Adrenal gland (tissue), 12 donors: ENCODE results near the gene MED27. TPM values are rescaled to one million over a fixed set of nuclear protein-coding genes. Genes with fewer than 3 reads are reported as not detected.

Source experiments
- DNase-seq, 7 donors: peaks; one replicate each; pipeline ENCODE4 v3.0.0-alpha.2; 2019 to 2020
- H3K27ac ChIP-seq, 5 donors: fragments of 200-600 bp; sonication (generic) in 4 of 5; 1 replicate in 3 of 5; 2 replicates in 2 of 5; pipeline versions ENCODE4 v1.5.1 to v1.8.0; 2016 to 2020; ENCODE audit warnings: mild to moderate bottlenecking in 1 of 5
- H3K27me3 ChIP-seq: fragments of 200-600 bp; 2 replicates; pipeline ENCODE4 v1.8.0; 2021
- H3K36me3 ChIP-seq, 2 donors: fragments of 200-600 bp; replicated peaks in 1 of 2; 1 replicate in 1 of 2; 2 replicates in 1 of 2; pipeline versions ENCODE4 v1.5.1 to v1.8.0; 2018 to 2022
- H3K4me1 ChIP-seq, 2 donors: fragments of 200-600 bp; replicated peaks in 1 of 2; 1 replicate in 1 of 2; 2 replicates in 1 of 2; pipeline versions ENCODE4 v1.5.1 to v1.8.0; 2018 to 2021
- H3K4me3 ChIP-seq, 4 donors: fragments of 200-600 bp; sonication (generic) in 3 of 4; one replicate each; pipeline ENCODE4 v1.5.1; 2016 to 2018
- H3K9me3 ChIP-seq, 3 donors: fragments of 200-600 bp; sonication (generic) in 1 of 3; replicated peaks in 1 of 3; 1 replicate in 2 of 3; 2 replicates in 1 of 3; pipeline versions ENCODE4 v1.5.1 to v1.8.0; 2016 to 2021
- POLR2A ChIP-seq, 2 donors: fragments of 450-650 bp; IDR thresholded peaks; one replicate each; pipeline ENCODE4 v1.6.1; 2017; ENCODE audit warnings: antibody characterized with exemption in 2 of 2, mild to moderate bottlenecking in 2 of 2, moderate library complexity in 1 of 2
- WGBS, 4 donors: extraction: QIAGEN DNeasy Blood & Tissue Kit in 2 of 4; methylation state at CpG; one replicate each; pipeline versions ENCODE4 v1.1.5 to v1.1.7; 2013 to 2017; 5-methylcytosine and 5-hydroxymethylcytosine counted together
- intact Hi-C, 2 donors: fragments of 100-400 bp; cut with DNase I; formaldehyde crosslinking; loops; one replicate each; pipeline versions ENCODE4 v1.14.1 to v1.15.0; 2022 to 2023
- polyA plus RNA-seq, 3 donors: library from polyadenylated mRNA; stranded (reverse); fragments of 200-250 nt in 2 of 3; fragments of 350-450 nt in 1 of 3; fragmentation: Illumina TruSeq in 1 of 3; extraction: RNeasy Lipid Tissue Mini Kit (QIAGEN cat#74804) in 1 of 3; gene quantifications; one replicate each; pipeline ENCODE4 v1.2.3, GENCODE V29; 2013 to 2014
- total RNA-seq, 9 donors: library from RNA; depleted of rRNA in 4 of 9; stranded (reverse); fragments of >200 nt in 4 of 9; fragments of 120-200 nt in 1 of 9; fragmentation: NEBNext Ultra II Directional in 1 of 9; extraction: Animal tissue kit (Norgen Biotek cat#: 25700) in 1 of 9; gene quantifications; one replicate each; pipeline versions ENCODE4 v1.1.0 to v1.2.4, GENCODE V29; 2013 to 2023
- TF ChIP-seq, protein P1 (sequence below), 6 experiments: fragments of 450-650 bp in 4 of 6; fragments of 200-600 bp in 2 of 6; sonication (generic) in 1 of 6; IDR thresholded peaks; 1 replicate in 5 of 6; 2 replicates in 1 of 6; pipeline versions ENCODE4 v1.5.1 to v1.8.0; 2016 to 2021; ENCODE audit warnings: antibody characterized with exemption in 6 of 6, mild to moderate bottlenecking in 2 of 6, moderate library complexity in 1 of 6
- donor health status: healthy with polysubstance abuse.
- donor health status: Bipolar disorder and iron deficiency.
- donor health status: DM: yes; HTN: yes; CAD: no.
- donor health status: DM: no; HTN: no; CAD: no.
- donor health status: DM: no; HTN: no; CAD: no.
- donor health status: DM: yes; HTN: yes; CAD: no.

The MED27 gene
- total and polyA plus RNA-seq, 12 donors: 12.2 to 37.4 (median 15.9) TPM

GRCh38 chr9:131844745-131845118, 234.9 kb downstream of the MED27 start:
- 80 to 94% (median 89%) methylated on average over 4 of the region's 4 CpGs for WGBS, 4 donors
- no peak for DNase-seq
- no peaks in the 10 kb centered on the region for H3K4me1 ChIP-seq
- no peak overlapping the region for H3K27ac ChIP-seq
- no peaks in the 10 kb centered on the region for H3K27me3 ChIP-seq
- intact Hi-C loops: no loop called here
- H3K36me3 ChIP-seq: no peaks in the 10 kb centered on the region
- no peaks in the 10 kb centered on the region for H3K9me3 ChIP-seq
- no peak overlapping the region for H3K4me3 ChIP-seq
- TF ChIP-seq POLR2A (IDR thresholded peaks at IDR 0.05): no peak
- TF ChIP-seq, protein P1, sequence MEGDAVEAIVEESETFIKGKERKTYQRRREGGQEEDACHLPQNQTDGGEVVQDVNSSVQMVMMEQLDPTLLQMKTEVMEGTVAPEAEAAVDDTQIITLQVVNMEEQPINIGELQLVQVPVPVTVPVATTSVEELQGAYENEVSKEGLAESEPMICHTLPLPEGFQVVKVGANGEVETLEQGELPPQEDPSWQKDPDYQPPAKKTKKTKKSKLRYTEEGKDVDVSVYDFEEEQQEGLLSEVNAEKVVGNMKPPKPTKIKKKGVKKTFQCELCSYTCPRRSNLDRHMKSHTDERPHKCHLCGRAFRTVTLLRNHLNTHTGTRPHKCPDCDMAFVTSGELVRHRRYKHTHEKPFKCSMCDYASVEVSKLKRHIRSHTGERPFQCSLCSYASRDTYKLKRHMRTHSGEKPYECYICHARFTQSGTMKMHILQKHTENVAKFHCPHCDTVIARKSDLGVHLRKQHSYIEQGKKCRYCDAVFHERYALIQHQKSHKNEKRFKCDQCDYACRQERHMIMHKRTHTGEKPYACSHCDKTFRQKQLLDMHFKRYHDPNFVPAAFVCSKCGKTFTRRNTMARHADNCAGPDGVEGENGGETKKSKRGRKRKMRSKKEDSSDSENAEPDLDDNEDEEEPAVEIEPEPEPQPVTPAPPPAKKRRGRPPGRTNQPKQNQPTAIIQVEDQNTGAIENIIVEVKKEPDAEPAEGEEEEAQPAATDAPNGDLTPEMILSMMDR (IDR thresholded peaks at IDR 0.05): no peak

GRCh38 chr9:131843989-131844744, 235.5 kb downstream of the MED27 start:
- Histone ChIP-seq H3K36me3 (no peaks in the 10 kb centered on the region), H3K27me3 (no peaks in the 10 kb centered on the region), H3K27ac (no peak overlapping the region), H3K4me1 (no peaks in the 10 kb centered on the region), H3K9me3 (no peaks in the 10 kb centered on the region), H3K4me3 (no peak overlapping the region)
- WGBS, 4 donors: 76 to 88% (median 82%) methylated on average over 11 to 33 of the region's 33 CpGs
- no peak for TF ChIP-seq POLR2A (IDR thresholded peaks at IDR 0.05)
- no peak for DNase-seq
- intact Hi-C loops: no loop called here

GRCh38 chr9:131841765-131842318, 237.8 kb downstream of the MED27 start:
- TF ChIP-seq POLR2A (IDR thresholded peaks at IDR 0.05): no peak
- TF ChIP-seq, protein P1 (IDR thresholded peaks at IDR 0.05): no peak
- WGBS, 4 donors: 80 to 84% (median 82%) methylated on average over 25 to 30 of the region's 30 CpGs
- no peak for DNase-seq

GRCh38 chr9:131840751-131841702, 238.6 kb downstream of the MED27 start:
- H3K4me3 ChIP-seq: no peak overlapping the region
- DNase-seq: no peak
- no peaks in the 10 kb centered on the region for H3K36me3 ChIP-seq
- no peaks in the 10 kb centered on the region for H3K9me3 ChIP-seq
- WGBS, 4 donors: 84 to 88% (median 86%) methylated on average over 23 to 25 of the region's 25 CpGs
- no peak for TF ChIP-seq POLR2A (IDR thresholded peaks at IDR 0.05)
- TF ChIP-seq, protein P1 (IDR thresholded peaks at IDR 0.05): no peak
- H3K27ac ChIP-seq: no peak overlapping the region
- intact Hi-C loops: no loop called here
- no peaks in the 10 kb centered on the region for H3K27me3 ChIP-seq
- H3K4me1 ChIP-seq: no peaks in the 10 kb centered on the region

More at GRCh38 chr9:131841765-131842318, 237.8 kb downstream of the MED27 start:
- H3K9me3 ChIP-seq: no peaks in the 10 kb centered on the region
- no peaks in the 10 kb centered on the region for H3K36me3 ChIP-seq
- H3K4me3 ChIP-seq: no peak overlapping the region
- intact Hi-C loops: no loop called here
- H3K27me3 ChIP-seq: no peaks in the 10 kb centered on the region
- no peaks in the 10 kb centered on the region for H3K4me1 ChIP-seq
- H3K27ac ChIP-seq: no peak overlapping the region
